GM18505 (cell line): ENCODE data around the gene GALNT2.
A peak's percentile ranks its signal among the peaks of the same experiment; 100 is the strongest.

Experiments used
- ATAC-seq: cut with Tn5 transposase; IDR thresholded peaks from one replicate; pipeline ENCODE4 v1.9.1; 2021; ENCODE audit not compliant: unreplicated experiment
- POLR2A ChIP-seq: IDR thresholded peaks from 4 replicates; pipeline ENCODE4 v1.6.1; 2011; ENCODE audit warnings: borderline replicate concordance; ENCODE audit not compliant: insufficient read depth, insufficient read length; ENCODE audit errors: extremely low read depth

GALNT2 gene

GRCh38 chr1:230109895-230110667, 43.0 kb downstream of the GALNT2 start:
- peak; percentile 88 for ATAC-seq
- TF ChIP-seq POLR2A, result peak; percentile 42

GRCh38 chr1:230110971-230111370, 43.9 kb downstream of the GALNT2 start:
- ATAC-seq, result no peak

GRCh38 chr1:230112131-230112701, 45.2 kb downstream of the GALNT2 start:
- no peak for ATAC-seq
- no peak for TF ChIP-seq POLR2A

More at GRCh38 chr1:230110971-230111370, 43.9 kb downstream of the GALNT2 start:
- no peak for TF ChIP-seq POLR2A

- no peak for TF ChIP-seq POLR2A
Measured at GRCh38 chr1:230112782-230113181, 45.7 kb downstream of the GALNT2 start.

GRCh38 chr1:230113235-230113592, 46.2 kb downstream of the GALNT2 start:
- no peak for ATAC-seq
- TF ChIP-seq POLR2A, result no peak

More at GRCh38 chr1:230112782-230113181, 45.7 kb downstream of the GALNT2 start:
- no peak for ATAC-seq

GRCh38 chr1:230113593-230114236, 46.7 kb downstream of the GALNT2 start:
- TF ChIP-seq POLR2A, result no peak
- no peak for ATAC-seq

- ATAC-seq, result no peak
- no peak for TF ChIP-seq POLR2A
Measured at GRCh38 chr1:230114237-230114651, 47.2 kb downstream of the GALNT2 start.

- ATAC-seq, result peak; percentile 51
- no peak for TF ChIP-seq POLR2A
Measured at GRCh38 chr1:230117694-230118093, 50.7 kb downstream of the GALNT2 start.

GRCh38 chr1:230119340-230119739, 52.3 kb downstream of the GALNT2 start:
- TF ChIP-seq POLR2A, result no peak
- no peak for ATAC-seq

GRCh38 chr1:230120289-230120920, 53.4 kb downstream of the GALNT2 start:
- ATAC-seq, result no peak
- TF ChIP-seq POLR2A, result no peak

- no peak for TF ChIP-seq POLR2A
Measured at GRCh38 chr1:230120921-230121381, 53.9 kb downstream of the GALNT2 start.

GRCh38 chr1:230121950-230122349, 54.9 kb downstream of the GALNT2 start:
- TF ChIP-seq POLR2A, result no peak
- ATAC-seq, result no peak

More at GRCh38 chr1:230120921-230121381, 53.9 kb downstream of the GALNT2 start:
- ATAC-seq, result no peak
